ENCODE measurements around the gene SLC38A2. TPM values are rescaled to one million over a fixed set of nuclear protein-coding genes. Genes with fewer than 3 reads are reported as not detected.

Gene SLC38A2
- total and polyA plus RNA-seq, 2 donors (not counting 1 experiment from before 2014, with no cell fraction given): 61.6 to 202 TPM

DNA sequence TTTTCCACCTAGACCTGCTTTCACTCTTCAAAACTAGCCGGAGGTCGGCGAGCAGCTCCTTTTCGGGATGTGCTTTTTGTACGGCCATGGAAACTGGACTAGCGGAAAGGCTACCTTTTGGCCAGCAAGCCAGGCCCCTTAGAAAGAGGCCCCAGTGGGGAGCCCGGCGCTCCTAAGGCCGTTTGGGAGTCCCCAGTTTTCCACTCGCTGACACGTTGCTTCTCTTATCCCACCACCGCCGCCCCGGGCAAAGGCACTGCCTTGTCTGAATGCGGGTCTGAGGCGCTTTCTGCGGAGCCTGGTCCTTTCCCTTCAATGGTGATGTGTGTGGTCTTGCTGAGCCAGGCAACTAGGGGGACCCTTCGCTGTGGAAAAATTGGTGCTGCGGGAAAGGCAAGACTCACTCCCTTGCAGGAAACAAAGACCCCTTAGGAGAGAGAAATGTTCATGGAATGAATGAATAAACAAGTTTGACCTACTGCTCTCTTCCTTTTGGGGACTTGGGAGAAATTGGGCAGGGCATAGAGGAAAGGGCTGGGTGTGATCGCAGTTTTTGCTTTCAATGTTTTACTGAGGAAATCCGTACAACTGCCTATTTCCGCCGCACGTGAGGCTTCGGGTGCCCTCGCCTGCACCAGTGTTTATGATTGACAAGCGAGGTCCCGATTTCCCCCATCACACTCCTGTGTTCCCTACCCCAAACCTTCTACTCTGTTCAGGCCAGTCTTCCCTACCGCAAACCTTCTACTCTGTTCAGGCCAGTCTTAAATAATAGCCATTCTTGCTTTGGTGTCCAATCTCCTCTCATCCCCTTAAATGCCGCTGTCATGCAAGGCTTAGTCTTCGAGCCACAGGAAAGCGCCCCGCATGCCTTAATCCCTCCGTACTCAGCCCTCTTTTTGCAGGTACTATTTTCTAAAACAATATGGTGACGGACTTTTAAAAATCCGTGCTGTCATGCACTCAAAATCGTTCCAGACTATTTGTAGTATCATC is 1.0 kb upstream of the SLC38A2 start:
- 12% methylated on average over 33 of the region's 37 CpGs for WGBS (ENCODE audit: insufficient coverage)
- Mint-ChIP-seq H3K27ac (peak overlapping the region; percentile 99), H3K9me3 (ENCODE audit: insufficient read depth) (no peaks in the 10 kb centered on the region), H3K4me1 (peaks cover 36% of the 10 kb centered on the region), H3K4me3 (peak overlapping the region; percentile 98), H3K27me3 (no peaks in the 10 kb centered on the region)
- peaks cover 3 to 24% of the 10 kb centered on the region in 2 experiments for H3K36me3 ChIP-seq (replicated peaks in 1 of 2; ENCODE audit: control extremely low read depth in 1 of 2, control insufficient read depth in 1 of 2, extremely low read depth in 1 of 2, insufficient read depth in 2 of 2, low read length in 1 of 2)
- ChIA-PET CTCF (interaction anchor here (0.7 to 2.6 kb wide), 3 partner anchors 86 to 288 kb away, joined by 3 to 12 read pairs (median 4); no protein-coding TSS in a partner anchor), POLR2A (interaction anchor here (2.2 to 2.6 kb wide), 2 partner anchors 10 to 14 kb away, joined by 16 to 26 read pairs; no protein-coding TSS in a partner anchor)
- peak overlapping the region; percentile 85 to 91 for H3K27ac ChIP-seq (ENCODE audit: low read length in 2 of 2)
- H3K9me3 ChIP-seq (ENCODE audit: control extremely low read depth in 1 of 3, control insufficient read depth in 2 of 3, insufficient read depth in 1 of 3, low read length in 2 of 3): no peaks in the 10 kb centered on the region
- ATAC-seq (ENCODE audit: low read depth): no peak
- peaks cover 40% of the 10 kb centered on the region for H4K20me1 ChIP-seq (ENCODE audit: control insufficient read depth, insufficient read depth, low read length, poor library complexity, severe bottlenecking)
- peaks cover 29 to 30% of the 10 kb centered on the region in 2 donors for H3K4me1 ChIP-seq (ENCODE audit: control insufficient read depth in 2 of 2, insufficient read depth in 2 of 2, low read length in 2 of 2)
- TF ChIP-seq EZH2 (IDR thresholded peaks at IDR 0.05; ENCODE audit: borderline replicate concordance, insufficient read depth, low read depth, low read length, poor library complexity, severe bottlenecking): no peak
- TF ChIP-seq, protein P1, sequence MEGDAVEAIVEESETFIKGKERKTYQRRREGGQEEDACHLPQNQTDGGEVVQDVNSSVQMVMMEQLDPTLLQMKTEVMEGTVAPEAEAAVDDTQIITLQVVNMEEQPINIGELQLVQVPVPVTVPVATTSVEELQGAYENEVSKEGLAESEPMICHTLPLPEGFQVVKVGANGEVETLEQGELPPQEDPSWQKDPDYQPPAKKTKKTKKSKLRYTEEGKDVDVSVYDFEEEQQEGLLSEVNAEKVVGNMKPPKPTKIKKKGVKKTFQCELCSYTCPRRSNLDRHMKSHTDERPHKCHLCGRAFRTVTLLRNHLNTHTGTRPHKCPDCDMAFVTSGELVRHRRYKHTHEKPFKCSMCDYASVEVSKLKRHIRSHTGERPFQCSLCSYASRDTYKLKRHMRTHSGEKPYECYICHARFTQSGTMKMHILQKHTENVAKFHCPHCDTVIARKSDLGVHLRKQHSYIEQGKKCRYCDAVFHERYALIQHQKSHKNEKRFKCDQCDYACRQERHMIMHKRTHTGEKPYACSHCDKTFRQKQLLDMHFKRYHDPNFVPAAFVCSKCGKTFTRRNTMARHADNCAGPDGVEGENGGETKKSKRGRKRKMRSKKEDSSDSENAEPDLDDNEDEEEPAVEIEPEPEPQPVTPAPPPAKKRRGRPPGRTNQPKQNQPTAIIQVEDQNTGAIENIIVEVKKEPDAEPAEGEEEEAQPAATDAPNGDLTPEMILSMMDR (IDR thresholded peaks at IDR 0.05): peak; percentile 28
- peak overlapping the region; percentile 89 for H3K9ac ChIP-seq (ENCODE audit: low read length)
- H3K4me3 ChIP-seq (ENCODE audit: control extremely low read depth in 1 of 5, extremely low read depth in 1 of 5, insufficient read depth in 1 of 5, low read depth in 2 of 5, low read length in 4 of 5): peak overlapping the region; percentile 80 to 99 (median 97)
- intact Hi-C loops (cut with micrococcal nuclease): loop anchor here (2.0 to 5.0 kb wide), 8 partner anchors 114 to 1439 kb away; partner anchors contain the start of genes ARID2, RPAP3 and SCAF11
- H3K79me2 ChIP-seq (ENCODE audit: control insufficient read depth, insufficient read depth, low read length): peaks cover 45% of the 10 kb centered on the region
- peak overlapping the region; percentile 76 for H3K4me2 ChIP-seq (replicated peaks; ENCODE audit: low read depth, low read length, poor library complexity, severe bottlenecking)
- peak overlapping the region; percentile 85 for H2AFZ ChIP-seq (ENCODE audit: insufficient read depth, low read depth, low read length, poor library complexity, severe bottlenecking)
- no peaks in the 10 kb centered on the region for H3K27me3 ChIP-seq (replicated peaks in 1 of 4; ENCODE audit: control extremely low read depth in 1 of 4, control insufficient read depth in 3 of 4, insufficient read depth in 4 of 4, low read length in 3 of 4)
- peak; percentile 60 for DNase-seq
